ELF-1 (cell line): ENCODE data around the gene TMIGD2.
"Not testable (repeated sequence)": the region's sequence is repeated elsewhere in the genome, so short reads cannot be mapped to it uniquely, and the experiment has no call there.

Experiments used
- DNase-seq: peaks from one replicate; pipeline ENCODE4 v3.0.0-alpha.2; 2016; ENCODE audit warnings: low read depth, low spot score

TMIGD2 gene

DNA sequence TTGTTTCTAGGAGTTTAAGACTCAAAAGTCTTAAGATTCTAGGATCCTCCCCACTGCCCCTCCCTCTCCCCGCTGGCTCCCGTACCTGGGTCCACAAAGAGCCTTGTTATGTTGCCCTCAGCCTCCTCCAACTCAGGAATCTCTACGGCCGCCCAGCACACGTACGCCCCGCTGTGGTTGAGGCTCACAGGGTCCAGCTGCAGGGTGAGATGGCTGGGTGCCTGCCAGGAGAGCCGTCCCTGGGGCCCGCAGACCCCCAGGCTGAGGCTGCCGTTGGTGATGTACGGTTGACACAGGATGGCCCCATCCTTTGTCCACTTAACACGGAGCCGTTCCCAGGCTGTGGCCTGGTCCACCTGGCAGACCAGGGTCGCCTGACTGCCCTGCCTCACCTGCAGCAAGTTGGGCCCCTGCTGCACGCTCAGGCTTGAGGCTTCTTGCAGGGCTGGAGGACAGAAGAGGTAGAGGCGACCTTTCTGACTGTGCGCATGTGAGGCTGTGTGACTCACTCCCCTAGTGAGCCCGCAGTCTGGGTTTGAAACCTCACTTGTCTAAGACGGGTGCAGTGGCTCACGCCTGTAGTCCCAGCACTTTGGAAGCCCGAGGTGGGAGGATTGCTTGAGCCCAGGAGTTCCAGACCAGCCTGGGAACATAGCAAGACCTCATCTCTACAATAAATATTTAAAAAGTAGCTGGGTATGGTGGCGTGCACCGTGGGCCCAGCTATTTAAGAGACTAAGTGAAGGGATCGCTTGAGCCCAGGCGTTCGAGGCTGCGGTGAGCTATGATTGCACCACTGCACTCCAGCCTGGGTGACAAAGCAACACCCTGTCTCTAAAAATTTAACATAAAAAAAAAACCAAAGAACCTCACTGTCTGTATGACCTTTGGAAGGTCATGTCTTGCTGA, 4.0 kb downstream of the TMIGD2 start:
- DNase-seq = no peak

GRCh38 chr19:4295972-4296771, 6.0 kb downstream of the TMIGD2 start:
- peak; percentile 46 for DNase-seq

GRCh38 chr19:4294389-4294788, 7.8 kb downstream of the TMIGD2 start:
- DNase-seq = no peak

DNA sequence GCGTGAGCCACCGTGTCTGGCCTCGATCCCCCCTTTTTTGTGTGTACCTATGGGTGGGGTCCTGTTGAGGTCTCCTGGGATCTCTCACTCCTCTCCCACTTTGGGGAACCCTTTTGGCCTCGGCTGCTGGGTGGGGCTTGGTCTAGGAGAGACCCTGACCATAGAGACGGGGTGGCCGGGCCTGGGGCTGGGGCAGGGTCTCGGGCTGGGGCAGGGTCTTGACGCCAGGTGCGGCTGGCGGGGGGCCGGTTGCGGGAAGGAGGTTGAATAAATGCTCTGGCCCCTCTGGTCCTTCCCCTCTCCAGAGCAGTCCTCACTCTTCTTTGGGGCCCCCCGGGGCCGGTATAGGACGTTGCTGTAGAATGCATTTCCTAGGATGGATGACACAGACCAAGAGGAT, 9.7 kb downstream of the TMIGD2 start:
- DNase-seq = no peak

- no peak for DNase-seq
Observed at GRCh38 chr19:4291184-4291732, 10.9 kb downstream of the TMIGD2 start.

- DNase-seq = peak; percentile 44
Observed at GRCh38 chr19:4288091-4288777, 14.0 kb downstream of the TMIGD2 start.

GRCh38 chr19:4286141-4286540, 16.0 kb downstream of the TMIGD2 start:
- DNase-seq = not testable (repeated sequence)

GRCh38 chr19:4284974-4285373, 17.2 kb downstream of the TMIGD2 start:
- no peak for DNase-seq

DNA sequence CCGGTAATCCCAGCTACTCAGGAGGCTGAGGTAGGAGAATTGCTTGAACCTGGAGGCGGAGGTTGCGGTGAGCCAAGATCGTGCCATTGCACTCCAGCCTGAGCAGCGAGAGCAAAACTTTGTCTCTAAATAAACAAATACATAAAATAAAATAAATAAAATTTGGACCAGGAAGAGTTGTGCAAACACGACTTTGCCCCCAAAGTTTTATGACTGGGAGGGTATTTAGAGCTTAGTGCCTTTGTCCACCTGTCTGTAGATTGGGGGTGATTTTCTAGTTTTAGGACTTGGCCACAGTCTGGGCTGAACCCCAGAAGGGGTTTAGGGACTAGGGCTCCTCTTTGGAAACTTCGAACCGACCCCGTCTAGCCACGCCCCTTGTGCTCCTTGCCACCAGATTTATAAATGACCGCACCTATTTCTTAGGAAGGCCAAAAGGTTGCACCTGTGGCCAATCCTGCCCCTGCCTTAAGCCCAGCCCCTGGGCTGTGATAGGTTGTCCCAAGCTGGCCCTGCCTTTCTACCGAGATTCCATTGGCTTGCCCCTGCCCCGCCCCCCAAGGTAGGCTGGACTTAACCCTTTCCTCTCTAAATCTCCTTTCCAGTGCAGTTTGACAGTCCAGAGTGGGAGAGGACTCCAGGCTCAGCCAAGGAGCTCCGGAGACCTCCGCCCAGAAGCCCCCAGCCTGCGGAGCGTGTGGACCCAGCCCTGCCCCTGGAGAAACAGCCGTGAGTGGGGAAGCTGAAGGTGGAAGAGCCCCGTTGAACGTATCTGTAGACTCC, 17.8 kb downstream of the TMIGD2 start:
- DNase-seq = peak; percentile 93

GRCh38 chr19:4279530-4280422, 22.4 kb downstream of the TMIGD2 start:
- DNase-seq = no peak

DNA sequence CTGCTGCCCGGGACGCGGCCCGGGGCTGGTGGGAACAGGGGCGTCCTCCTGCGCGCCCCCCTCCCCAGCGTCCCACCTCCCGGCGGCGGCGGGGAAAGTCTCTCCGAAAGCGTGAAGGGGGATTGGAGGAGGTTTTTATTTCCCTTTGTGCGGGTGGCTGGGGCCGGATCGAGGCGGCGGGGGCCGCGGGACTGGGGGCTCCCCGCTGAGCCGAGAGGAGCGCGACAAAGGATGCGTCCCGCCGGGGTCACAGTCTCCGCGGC, 23.0 kb downstream of the TMIGD2 start:
- no peak for DNase-seq

GRCh38 chr19:4278419-4279266, 23.5 kb downstream of the TMIGD2 start, which contains the start of gene SHD:
SHD (plus strand) TSS chr19:4279266; CDS start chr19:4280064, 798 bp downstream.
- no peak for DNase-seq

DNA sequence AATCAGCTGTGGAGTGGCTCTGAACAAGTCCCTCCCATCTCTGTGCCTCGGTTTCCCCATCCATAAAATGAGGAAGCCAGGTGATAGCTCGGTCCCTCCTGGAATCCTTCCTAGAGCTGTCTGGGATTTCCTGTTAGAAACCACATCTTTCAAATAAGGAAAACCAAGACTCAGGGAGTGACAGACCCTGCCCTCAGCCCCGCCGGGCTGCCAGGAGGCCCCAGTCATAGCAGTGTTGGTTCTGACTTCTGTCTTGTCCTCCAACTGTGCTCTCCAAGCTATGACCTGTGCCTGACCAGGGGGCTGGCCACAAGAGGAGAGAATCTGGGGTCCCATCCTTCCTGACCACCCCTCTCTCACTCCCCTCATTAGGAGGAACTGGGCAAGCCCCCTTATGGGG, 24.2 kb downstream of the TMIGD2 start:
- no peak for DNase-seq

DNA sequence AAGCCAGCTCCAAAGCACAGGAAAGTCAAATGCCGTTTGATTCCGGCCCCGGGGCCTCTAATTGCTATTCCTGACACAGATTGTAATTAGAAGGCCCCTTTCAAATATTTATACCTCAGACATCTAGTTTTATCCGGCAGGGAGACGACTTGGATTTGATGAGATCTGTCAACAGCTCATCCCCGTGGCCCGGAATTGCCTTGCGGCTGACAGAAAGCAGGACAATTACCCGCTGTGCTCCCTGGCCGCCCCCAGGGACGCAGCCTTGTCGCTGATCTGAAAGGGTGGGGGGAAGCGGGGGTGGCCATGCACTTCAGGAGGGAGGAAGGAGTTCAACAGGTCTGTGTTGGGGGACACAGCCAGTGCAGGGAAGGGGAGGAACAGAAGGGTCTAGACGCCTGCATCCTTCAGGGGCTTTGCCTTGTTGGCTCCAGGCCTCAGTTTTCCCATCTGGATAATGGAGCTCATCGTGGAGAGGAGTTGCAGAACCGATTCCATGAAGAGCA, 24.9 kb downstream of the TMIGD2 start:
- peak; percentile 41 for DNase-seq

DNA sequence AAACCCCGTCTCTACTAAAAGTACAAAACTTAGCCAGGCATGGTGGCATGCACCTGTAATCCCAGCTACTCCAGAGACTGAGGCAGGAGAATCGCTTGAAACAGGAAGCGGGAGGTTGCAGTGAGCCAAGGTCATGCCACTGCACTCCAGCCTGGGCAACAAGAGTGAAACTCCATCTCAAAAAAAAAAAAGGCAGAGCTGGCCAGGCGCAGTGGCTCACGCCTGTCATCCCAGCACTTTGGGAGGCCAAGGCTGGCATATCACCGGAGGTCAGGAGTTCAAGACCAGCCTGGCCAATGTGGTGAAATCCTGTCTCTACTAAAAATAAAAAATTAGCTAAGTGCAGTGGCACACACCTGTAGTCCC, 27.9 kb downstream of the TMIGD2 start:
- not testable (repeated sequence) for DNase-seq

GRCh38 chr19:4272894-4273293, 29.3 kb downstream of the TMIGD2 start:
- DNase-seq = no peak

DNA sequence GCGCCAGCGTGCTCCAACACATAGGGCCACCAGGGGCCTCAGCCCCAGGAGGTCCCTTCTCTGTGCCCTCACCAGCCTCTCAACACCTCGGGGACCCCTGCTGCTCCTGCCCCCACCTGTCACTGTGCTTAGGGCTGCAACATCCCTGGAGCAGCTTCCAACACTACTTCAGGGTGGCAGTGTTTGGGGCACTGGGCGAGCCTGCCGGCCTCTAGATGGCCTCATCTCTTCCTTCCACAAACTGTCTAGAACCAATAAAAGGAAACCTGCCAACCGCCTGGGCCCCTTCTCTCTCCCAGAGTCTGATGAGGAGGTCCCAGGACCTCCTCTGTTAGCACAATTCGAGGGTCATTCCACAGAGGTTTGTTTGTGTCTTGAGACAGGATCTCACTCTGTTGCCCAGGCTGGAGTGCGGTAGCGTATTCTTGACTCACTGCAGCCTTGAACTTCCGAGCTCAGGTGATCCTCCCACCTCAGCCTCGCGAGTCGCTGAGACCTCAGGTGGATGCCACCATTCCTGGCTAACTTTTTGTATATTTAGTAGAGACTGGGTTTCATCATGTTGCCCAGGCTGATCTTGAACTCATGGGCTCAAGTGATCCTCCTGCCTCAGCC, 33.3 kb downstream of the TMIGD2 start:
- DNase-seq = no peak
